HL-60/S4 treated with phorbol 12-myristate 13-acetate at 8.2 ng/mL for 4 days and 3 days (cell line): ENCODE measurements around the gene CERS6.
"Not testable (repeated sequence)": the region's sequence is repeated elsewhere in the genome, so short reads cannot be mapped to it uniquely, and the experiment has no call there.

Source experiments
- in situ Hi-C: fragments of 300-500 bp; cut with MboI; formaldehyde crosslinking; loops from 2 replicates; pipeline ENCODE4 v1.15.0; 2022; ENCODE audit warnings: low sequenced_read_pairs

The CERS6 gene

DNA sequence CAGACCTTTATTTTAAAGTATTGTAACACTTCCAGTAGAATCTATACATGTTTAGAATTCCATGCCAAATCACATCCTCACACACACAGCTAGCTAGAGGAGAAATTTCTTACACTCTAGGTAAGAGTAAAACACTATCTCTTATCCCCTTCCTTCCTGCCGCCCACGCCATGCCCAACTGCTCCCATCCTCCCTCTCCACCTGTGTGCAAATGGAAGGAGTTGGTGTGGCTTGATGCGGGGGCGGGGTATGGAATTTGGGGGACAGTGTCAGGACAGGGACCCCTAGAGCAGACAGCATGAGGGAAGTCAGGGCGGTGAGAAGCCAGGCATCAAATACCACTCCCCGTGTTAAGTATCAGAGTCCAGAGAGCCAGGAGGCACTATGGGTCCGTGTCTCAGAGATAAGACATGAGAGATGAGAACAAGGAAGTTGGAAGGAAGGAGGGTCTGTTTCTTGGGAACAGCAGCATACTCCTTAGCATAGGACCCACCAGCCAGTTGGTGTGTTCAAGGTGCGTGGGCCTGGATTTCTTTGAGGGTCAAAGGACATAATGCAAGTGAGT is 297.8 kb downstream of the CERS6 start:
- in situ Hi-C loops: no loop called here

DNA sequence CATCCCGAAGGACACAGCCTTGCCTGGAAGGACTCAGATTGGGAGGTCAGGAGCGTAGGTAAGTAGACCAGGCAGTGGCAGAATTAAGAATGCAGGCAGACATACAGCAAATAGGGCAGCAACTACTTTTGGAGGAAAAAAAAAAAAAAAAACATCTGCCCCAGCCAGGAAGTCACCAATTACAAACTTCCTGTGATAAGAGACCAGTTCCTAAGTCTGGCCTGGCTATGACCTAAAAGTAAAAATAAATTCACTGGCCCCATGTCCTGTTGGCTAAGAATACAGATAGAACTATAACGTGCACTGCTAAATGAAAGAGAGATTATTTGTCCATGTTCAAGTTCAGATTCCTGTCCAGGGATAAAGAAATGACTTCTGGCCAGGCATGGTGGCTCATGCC is 301.2 kb downstream of the CERS6 start:
- in situ Hi-C loops: no loop called here

DNA sequence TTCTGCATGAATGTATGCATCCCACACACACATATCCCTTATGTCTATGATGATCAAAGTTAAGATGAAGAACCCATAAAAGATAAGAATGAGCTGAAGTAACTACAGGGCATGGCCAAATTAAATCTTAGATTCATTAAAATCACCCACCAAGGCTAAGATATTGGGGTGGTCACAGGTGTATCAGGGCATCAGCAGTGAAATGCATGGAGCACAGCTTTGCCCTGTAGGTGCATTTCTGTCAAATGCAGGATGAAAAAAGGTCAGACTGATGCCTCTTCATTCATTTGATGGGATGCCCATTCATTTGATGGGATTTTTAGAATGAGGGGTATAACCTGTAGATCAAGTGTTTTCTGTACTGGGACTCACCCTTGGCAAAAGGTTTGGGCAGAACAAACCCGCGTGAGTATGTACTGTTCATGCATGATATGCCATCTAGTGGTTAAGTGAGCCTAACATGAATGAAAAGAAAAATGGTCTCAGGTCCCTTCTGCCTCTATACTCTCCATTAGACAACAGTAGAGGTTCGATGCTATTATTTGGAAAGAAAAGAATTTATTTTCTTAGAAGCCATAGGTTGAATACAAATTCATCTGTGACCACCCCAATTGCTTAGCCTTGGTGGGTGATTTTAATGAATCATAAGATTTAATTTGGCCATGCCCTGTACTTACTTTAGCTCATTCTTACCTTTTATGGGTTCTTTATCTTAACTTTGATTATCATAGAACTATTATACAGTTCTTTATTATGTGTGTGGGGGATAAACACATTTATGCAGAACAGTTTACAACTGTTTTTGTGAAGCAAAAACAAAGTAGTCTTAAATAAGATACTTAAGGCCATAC is 303.1 kb downstream of the CERS6 start:
- in situ Hi-C loops: no loop called here

- in situ Hi-C loops: no loop called here
Observed at GRCh38 chr2:168765401-168765800, 309.3 kb downstream of the CERS6 start.

DNA sequence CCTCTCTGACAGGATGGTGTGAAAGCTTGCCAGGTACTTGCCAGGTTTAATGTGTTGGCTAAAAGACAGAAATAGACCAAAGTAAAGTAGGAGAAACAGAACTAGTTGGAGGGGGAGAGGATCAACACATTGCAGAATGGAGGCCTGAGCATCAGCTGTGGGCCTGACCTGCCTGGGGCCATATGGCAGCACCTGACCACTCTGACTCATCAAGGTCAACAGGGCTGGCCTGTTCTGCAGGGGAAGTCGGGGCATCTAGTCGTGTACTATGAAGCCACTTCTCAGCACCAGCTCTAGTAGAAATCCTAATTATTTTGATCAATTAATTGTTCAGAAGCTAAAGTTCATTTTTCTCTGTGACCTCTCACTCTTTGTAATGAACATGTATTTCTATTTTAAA is 310.5 kb downstream of the CERS6 start:
- in situ Hi-C loops: no loop called here

DNA sequence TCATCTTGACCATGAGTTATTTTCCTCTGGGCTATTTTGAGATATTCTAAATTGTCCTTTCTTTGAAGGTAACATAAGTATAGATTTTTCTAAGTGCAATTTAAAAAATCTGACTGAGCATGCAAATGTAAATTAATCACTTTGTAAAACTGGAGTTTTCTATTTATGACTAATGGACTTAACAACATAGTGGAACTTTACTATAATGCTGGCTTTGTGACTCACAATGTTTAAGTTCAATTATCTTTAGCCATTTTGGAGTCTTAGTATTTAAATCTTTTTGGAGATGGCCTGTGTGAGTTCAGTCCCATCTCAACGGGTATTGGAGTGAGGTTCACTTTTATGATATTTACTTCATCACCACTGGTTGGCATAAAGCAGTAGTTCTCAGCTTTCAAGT is 311.2 kb downstream of the CERS6 start:
- in situ Hi-C loops: no loop called here

DNA sequence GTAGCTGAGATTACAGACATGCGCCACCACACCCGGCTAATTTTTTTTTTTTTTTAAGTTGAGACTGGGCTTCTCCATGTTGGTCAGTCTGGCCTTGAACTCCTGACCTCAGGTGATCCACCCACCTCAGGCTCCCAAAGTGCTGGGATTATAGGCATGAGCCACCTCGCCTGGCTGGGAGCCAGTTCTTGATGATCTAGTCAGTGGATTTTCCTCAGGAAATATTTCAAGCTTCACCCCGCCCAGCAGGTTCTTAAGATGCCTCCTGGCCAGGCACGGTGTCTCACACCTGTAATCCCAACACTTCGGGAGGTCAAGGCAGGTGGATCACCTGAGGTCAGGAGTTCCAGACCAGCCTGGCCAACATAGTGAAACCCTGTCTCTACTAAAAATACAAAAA is 312.3 kb downstream of the CERS6 start:
- in situ Hi-C loops: not testable (repeated sequence)

DNA sequence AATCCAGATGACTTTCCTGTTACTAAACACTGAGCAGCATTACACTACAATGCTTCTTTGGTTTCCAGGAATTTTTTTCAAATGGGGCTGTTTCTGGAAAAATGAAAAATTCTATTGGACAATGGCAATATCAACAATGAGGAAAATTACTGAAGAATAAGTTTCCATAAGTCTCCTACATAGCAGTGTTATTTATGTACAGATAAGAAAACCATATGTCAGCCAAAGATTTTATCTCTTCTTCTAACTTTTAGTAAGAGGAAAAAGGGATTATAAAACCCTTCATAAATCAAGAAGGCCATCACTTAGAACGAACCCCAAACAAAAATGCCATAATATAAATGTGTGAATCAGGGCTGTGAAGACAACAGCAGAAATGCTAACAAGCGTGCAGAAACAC is 314.7 kb downstream of the CERS6 start:
- in situ Hi-C loops: no loop called here

- in situ Hi-C loops: no loop called here
Observed at GRCh38 chr2:168772704-168773103, 316.6 kb downstream of the CERS6 start.

GRCh38 chr2:168773128-168773527 is 317.1 kb downstream of the CERS6 start:
- in situ Hi-C loops: no loop called here

- in situ Hi-C loops: no loop called here
Observed at GRCh38 chr2:168773719-168774521, 317.8 kb downstream of the CERS6 start.

- in situ Hi-C loops: no loop called here
Observed at GRCh38 chr2:168775837-168776236, 319.8 kb downstream of the CERS6 start.

GRCh38 chr2:168780669-168781071 is 324.6 kb downstream of the CERS6 start:
- in situ Hi-C loops: no loop called here

GRCh38 chr2:168781191-168781817 is 325.2 kb downstream of the CERS6 start:
- in situ Hi-C loops: no loop called here

- in situ Hi-C loops: no loop called here
Observed at GRCh38 chr2:168782271-168782670, 326.2 kb downstream of the CERS6 start.

- in situ Hi-C loops: no loop called here
Observed at GRCh38 chr2:168784993-168785392, 328.9 kb downstream of the CERS6 start.

GRCh38 chr2:168787098-168787781 is 331.2 kb downstream of the CERS6 start:
- in situ Hi-C loops: no loop called here

DNA sequence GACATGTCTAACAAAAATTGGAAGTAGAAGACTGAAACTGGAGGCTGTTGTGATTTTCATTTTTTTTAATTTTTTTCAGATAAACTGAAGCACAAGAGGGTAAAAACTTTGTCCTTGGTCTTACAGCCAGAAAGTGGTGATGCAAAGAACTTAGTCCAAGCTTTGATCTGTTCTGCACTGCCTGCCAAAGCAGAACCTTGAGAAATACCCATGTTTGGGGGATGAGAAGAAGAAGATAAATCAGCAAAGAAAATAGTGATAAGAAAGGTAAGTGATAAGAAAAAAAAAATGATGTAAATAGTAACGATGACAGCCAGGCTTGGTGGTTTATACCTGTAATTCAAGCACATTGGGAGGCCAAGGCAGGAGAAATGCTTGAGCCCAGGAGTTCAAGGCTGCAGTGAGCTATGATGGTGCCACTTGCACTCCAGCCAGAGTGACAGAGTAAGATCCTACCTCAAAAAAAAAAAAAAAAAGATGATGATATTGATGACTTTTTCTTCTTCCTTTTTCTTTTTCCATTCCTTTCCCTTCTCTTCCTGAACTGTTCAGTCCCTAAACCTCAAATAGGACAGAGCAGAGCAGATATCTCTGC is 331.8 kb downstream of the CERS6 start:
- in situ Hi-C loops: no loop called here

GRCh38 chr2:168789776-168790175 is 333.7 kb downstream of the CERS6 start:
- in situ Hi-C loops: no loop called here

- in situ Hi-C loops: no loop called here
Observed at GRCh38 chr2:168790226-168790902, 334.3 kb downstream of the CERS6 start.
